ENCODE results near the gene MTG2. TPM values are rescaled to one million over a fixed set of nuclear protein-coding genes. Genes with fewer than 3 reads are reported as not detected.

The MTG2 gene
- total and polyA plus RNA-seq, 2 of the 13 experiments (the other 11 are each of a cell fraction or from before 2014, with no cell fraction given): 20.4 to 37.8 TPM

DNA sequence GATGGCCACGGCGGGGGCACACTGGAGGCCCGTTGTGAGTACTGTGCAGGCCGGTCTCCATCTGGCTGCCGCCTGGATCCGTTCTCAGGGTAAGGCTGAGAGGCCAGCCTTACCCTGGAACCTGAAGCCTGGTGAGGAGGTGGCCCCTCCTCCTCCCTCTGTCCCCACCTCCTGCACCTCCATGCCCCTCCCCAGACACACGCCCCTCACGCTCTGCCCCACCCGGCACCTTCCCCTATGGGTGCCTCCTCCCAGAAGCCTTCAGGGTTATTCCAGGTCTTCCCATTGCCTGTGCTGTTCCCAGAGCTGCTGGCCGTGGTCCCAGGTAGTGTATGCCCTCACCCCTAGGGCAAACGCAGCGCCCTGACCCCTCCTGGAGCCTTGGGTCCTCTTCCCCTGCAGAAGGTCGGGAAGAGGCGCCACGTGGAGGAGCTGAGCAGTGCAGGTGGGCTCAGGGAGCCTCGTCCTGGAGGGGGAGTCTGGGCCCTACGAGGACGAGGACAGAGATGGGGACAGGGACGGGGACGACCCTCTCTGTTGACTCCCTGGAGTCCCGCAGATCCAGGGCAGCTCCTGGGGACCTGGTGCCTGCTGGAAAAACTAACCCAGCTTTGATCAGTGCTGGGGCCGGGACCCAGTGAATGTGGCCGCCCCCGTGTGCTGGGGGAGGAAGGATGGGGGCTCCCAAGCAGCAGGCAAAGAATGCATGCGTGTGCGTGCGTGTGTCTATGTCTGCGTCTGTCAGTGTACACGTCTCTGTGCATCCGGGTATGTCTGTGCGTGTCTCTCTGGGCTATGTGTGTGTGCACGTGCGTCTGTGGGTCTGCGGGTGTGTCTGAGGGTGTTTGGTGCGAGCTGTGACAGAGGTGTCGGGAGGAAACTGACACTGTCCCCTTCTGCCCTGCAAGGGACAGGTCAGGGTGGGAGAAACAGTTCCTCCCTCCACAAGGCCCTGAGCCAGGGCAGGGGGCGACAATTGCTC is 45.4 kb downstream of the MTG2 start (continued):
- TF ChIP-seq TRIM24 (CRISPR knock-in tag; IDR thresholded peaks at IDR 0.05) (no peak; the same call in 1 of the 2 replicates), ZNF652 (CRISPR knock-in tag; IDR thresholded peaks at IDR 0.05; ENCODE audit: borderline replicate concordance, low read depth) (no peak), RBM39 (IDR thresholded peaks at IDR 0.05; ENCODE audit: low read depth, low read length, poor library complexity, severe bottlenecking) (no peak), IKZF1 (IDR thresholded peaks at IDR 0.05) (no peak), ZNF501 (CRISPR knock-in tag; IDR thresholded peaks at IDR 0.05) (no peak), TGIF2 (CRISPR knock-in tag; IDR thresholded peaks at IDR 0.05) (no peak), DNMT1 (CRISPR knock-in tag; IDR thresholded peaks at IDR 0.05) (no peak), HMGA1 (CRISPR knock-in tag; conservative IDR thresholded peaks at IDR 0.05) (no peak), ZBTB8A (CRISPR knock-in tag; IDR thresholded peaks at IDR 0.05; ENCODE audit: borderline replicate concordance, low read depth) (no peak), ETV5 (CRISPR knock-in tag; IDR thresholded peaks at IDR 0.05; ENCODE audit: borderline replicate concordance) (no peak), NRL (CRISPR knock-in tag; IDR thresholded peaks at IDR 0.05; ENCODE audit: borderline replicate concordance) (no peak), HDAC6 (IDR thresholded peaks at IDR 0.05; ENCODE audit: low read depth, low read length) (no peak), HNRNPUL1 (IDR thresholded peaks at IDR 0.05; ENCODE audit: low read depth, low read length) (no peak), ZNF839 (CRISPR knock-in tag; IDR thresholded peaks at IDR 0.05; ENCODE audit: borderline replicate concordance) (no peak), SRSF1 (optimal IDR thresholded peaks at IDR 0.05; ENCODE audit: low read depth, low read length) (no peak), ZNF703 (CRISPR knock-in tag; IDR thresholded peaks at IDR 0.05; ENCODE audit: borderline replicate concordance) (no peak), JUN (CRISPR knock-in tag; IDR thresholded peaks at IDR 0.05) (0 out of 2 replicates have a peak, but pooled peaks have one; percentile 12), ZBTB1 (CRISPR knock-in tag; IDR thresholded peaks at IDR 0.05; ENCODE audit: borderline replicate concordance) (no peak), ZNF75D (CRISPR knock-in tag; IDR thresholded peaks at IDR 0.05; ENCODE audit: borderline replicate concordance) (no peak), MZF1 (CRISPR knock-in tag; IDR thresholded peaks at IDR 0.05; ENCODE audit: borderline replicate concordance) (no peak; the same call in 1 of the 2 replicates), ZNF264 (CRISPR knock-in tag; IDR thresholded peaks at IDR 0.05) (no peak)
- TF ChIP-seq, protein P1, sequence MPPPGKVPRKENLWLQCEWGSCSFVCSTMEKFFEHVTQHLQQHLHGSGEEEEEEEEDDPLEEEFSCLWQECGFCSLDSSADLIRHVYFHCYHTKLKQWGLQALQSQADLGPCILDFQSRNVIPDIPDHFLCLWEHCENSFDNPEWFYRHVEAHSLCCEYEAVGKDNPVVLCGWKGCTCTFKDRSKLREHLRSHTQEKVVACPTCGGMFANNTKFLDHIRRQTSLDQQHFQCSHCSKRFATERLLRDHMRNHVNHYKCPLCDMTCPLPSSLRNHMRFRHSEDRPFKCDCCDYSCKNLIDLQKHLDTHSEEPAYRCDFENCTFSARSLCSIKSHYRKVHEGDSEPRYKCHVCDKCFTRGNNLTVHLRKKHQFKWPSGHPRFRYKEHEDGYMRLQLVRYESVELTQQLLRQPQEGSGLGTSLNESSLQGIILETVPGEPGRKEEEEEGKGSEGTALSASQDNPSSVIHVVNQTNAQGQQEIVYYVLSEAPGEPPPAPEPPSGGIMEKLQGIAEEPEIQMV (CRISPR knock-in tag; IDR thresholded peaks at IDR 0.05; ENCODE audit: low read depth): no peak
- TF ChIP-seq, protein P2, sequence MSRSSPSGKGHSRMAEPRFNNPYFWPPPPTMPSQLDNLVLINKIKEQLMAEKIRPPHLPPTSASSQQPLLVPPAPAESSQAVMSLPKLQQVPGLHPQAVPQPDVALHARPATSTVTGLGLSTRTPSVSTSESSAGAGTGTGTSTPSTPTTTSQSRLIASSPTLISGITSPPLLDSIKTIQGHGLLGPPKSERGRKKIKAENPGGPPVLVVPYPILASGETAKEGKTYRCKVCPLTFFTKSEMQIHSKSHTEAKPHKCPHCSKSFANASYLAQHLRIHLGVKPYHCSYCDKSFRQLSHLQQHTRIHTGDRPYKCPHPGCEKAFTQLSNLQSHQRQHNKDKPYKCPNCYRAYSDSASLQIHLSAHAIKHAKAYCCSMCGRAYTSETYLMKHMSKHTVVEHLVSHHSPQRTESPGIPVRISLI (CRISPR knock-in tag; IDR thresholded peaks at IDR 0.05; ENCODE audit: borderline replicate concordance): no peak
- TF ChIP-seq, protein P3, sequence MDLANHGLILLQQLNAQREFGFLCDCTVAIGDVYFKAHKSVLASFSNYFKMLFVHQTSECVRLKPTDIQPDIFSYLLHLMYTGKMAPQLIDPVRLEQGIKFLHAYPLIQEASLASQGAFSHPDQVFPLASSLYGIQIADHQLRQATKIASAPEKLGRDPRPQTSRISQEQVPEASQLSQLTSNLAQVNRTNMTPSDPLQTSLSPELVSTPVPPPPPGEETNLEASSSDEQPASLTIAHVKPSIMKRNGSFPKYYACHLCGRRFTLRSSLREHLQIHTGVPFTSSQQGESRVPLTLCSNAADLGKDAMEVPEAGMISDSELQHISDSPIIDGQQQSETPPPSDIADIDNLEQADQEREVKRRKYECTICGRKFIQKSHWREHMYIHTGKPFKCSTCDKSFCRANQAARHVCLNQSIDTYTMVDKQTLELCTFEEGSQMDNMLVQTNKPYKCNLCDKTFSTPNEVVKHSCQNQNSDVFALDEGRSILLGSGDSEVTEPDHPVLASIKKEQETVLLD (CRISPR knock-in tag; IDR thresholded peaks at IDR 0.05; ENCODE audit: low read depth): no peak
- TF ChIP-seq, protein P4, sequence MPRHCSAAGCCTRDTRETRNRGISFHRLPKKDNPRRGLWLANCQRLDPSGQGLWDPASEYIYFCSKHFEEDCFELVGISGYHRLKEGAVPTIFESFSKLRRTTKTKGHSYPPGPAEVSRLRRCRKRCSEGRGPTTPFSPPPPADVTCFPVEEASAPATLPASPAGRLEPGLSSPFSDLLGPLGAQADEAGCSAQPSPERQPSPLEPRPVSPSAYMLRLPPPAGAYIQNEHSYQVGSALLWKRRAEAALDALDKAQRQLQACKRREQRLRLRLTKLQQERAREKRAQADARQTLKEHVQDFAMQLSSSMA (CRISPR knock-in tag; IDR thresholded peaks at IDR 0.05): no peak

All from HepG2 (cell line).